HL-60 (cell line): ENCODE data around the gene RYR2.

Source experiments
- DNase-seq, 2 experiments: peaks; one replicate each; pipeline ENCODE4 v3.0.0-alpha.2; 2010 to 2020; ENCODE audit warnings: low read depth in 1 of 2, low spot score in 1 of 2
- H3K27ac ChIP-seq: fragments of 250-450 bp; sonication (Bioruptor Pico); replicated peaks from 2 replicates; pipeline ENCODE4 v1.5.1; 2020; ENCODE audit warnings: mild to moderate bottlenecking, moderate library complexity
- H3K27me3 ChIP-seq: fragments of 250-450 bp; sonication (Bioruptor Pico); 2 replicates; pipeline ENCODE4 v1.5.1; 2021; ENCODE audit warnings: mild to moderate bottlenecking, moderate library complexity; ENCODE audit not compliant: insufficient read depth, poor library complexity, severe bottlenecking
- H3K4me3 ChIP-seq: replicated peaks from 2 replicates; pipeline ENCODE4 v1.5.1; 2011; ENCODE audit warnings: mild to moderate bottlenecking, control low read depth, low read length; ENCODE audit not compliant: insufficient read depth
- GABPA ChIP-seq: IDR thresholded peaks from 2 replicates; pipeline ENCODE4 v1.6.1; 2012; ENCODE audit warnings: low read depth
- POLR2AphosphoS5 ChIP-seq: IDR thresholded peaks from 2 replicates; pipeline ENCODE4 v1.6.1; 2012; ENCODE audit warnings: low read depth
- SPI1 ChIP-seq: IDR thresholded peaks from 2 replicates; pipeline ENCODE4 v1.6.1; 2012; ENCODE audit warnings: low read depth, mild to moderate bottlenecking, borderline replicate concordance
- TF ChIP-seq, protein P1 (sequence below): IDR thresholded peaks from 2 replicates; pipeline ENCODE4 v1.6.1; 2012; ENCODE audit warnings: low read depth; ENCODE audit not compliant: insufficient replicate concordance
- TF ChIP-seq, protein P2 (sequence below): IDR thresholded peaks from one replicate; pipeline ENCODE4 v1.5.1; 2011; ENCODE audit warnings: low read length, control low read depth, inconsistent platforms; ENCODE audit not compliant: insufficient read depth

RYR2 gene

DNA sequence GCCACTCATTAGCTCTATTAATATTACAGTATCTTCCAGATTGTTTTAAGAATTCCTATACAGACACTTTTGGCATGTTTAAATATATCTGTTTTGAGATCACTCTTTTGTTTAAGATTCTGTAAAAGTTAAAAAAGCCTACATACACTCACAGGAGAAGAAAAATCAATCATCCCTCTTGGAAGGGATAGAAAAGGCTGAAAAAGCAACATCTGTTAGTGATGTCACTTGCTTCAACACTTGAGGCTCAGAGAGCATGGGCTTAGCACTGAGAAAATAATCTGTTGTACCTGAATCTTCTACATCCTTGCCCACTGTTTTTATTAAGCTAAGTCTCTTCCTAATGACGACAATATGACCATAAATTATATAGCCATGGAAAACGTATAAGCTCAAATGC lies 721.8 kb downstream of the RYR2 start:
- no peak overlapping the region for H3K27ac ChIP-seq
- TF ChIP-seq, protein P1, sequence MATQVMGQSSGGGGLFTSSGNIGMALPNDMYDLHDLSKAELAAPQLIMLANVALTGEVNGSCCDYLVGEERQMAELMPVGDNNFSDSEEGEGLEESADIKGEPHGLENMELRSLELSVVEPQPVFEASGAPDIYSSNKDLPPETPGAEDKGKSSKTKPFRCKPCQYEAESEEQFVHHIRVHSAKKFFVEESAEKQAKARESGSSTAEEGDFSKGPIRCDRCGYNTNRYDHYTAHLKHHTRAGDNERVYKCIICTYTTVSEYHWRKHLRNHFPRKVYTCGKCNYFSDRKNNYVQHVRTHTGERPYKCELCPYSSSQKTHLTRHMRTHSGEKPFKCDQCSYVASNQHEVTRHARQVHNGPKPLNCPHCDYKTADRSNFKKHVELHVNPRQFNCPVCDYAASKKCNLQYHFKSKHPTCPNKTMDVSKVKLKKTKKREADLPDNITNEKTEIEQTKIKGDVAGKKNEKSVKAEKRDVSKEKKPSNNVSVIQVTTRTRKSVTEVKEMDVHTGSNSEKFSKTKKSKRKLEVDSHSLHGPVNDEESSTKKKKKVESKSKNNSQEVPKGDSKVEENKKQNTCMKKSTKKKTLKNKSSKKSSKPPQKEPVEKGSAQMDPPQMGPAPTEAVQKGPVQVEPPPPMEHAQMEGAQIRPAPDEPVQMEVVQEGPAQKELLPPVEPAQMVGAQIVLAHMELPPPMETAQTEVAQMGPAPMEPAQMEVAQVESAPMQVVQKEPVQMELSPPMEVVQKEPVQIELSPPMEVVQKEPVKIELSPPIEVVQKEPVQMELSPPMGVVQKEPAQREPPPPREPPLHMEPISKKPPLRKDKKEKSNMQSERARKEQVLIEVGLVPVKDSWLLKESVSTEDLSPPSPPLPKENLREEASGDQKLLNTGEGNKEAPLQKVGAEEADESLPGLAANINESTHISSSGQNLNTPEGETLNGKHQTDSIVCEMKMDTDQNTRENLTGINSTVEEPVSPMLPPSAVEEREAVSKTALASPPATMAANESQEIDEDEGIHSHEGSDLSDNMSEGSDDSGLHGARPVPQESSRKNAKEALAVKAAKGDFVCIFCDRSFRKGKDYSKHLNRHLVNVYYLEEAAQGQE: no peak
- TF ChIP-seq POLR2AphosphoS5 (no peak), SPI1 (no peak), GABPA (no peak)
- TF ChIP-seq, protein P2, sequence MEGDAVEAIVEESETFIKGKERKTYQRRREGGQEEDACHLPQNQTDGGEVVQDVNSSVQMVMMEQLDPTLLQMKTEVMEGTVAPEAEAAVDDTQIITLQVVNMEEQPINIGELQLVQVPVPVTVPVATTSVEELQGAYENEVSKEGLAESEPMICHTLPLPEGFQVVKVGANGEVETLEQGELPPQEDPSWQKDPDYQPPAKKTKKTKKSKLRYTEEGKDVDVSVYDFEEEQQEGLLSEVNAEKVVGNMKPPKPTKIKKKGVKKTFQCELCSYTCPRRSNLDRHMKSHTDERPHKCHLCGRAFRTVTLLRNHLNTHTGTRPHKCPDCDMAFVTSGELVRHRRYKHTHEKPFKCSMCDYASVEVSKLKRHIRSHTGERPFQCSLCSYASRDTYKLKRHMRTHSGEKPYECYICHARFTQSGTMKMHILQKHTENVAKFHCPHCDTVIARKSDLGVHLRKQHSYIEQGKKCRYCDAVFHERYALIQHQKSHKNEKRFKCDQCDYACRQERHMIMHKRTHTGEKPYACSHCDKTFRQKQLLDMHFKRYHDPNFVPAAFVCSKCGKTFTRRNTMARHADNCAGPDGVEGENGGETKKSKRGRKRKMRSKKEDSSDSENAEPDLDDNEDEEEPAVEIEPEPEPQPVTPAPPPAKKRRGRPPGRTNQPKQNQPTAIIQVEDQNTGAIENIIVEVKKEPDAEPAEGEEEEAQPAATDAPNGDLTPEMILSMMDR: no peak
- H3K27me3 ChIP-seq: no peaks in the 10 kb centered on the region
- DNase-seq: no peak
- no peak overlapping the region for H3K4me3 ChIP-seq

DNA sequence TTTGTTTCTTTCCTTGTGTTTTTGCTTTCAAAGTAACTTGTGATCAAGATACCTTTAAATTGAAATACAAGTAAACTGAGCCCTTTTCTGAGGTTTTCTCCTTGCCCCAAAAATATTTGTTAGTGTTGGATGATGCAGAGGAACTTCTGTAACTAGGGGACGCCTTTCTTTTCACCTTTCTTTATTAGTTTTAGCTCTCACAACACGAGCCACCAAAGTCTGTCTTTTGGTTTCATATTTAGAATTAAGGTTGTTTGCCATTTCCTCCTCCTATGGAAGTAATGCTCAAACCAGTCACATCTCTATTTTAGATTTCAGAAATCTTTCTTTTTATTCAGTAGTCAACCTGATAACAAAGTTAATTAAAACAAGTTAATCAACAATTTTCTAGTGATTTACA lies 727.9 kb downstream of the RYR2 start:
- DNase-seq: no peak
- H3K27ac ChIP-seq: no peak overlapping the region
- H3K27me3 ChIP-seq: no peaks in the 10 kb centered on the region
- no peak overlapping the region for H3K4me3 ChIP-seq
- TF ChIP-seq, protein P1: no peak
- TF ChIP-seq POLR2AphosphoS5 (no peak), GABPA (no peak), SPI1 (no peak)
- TF ChIP-seq, protein P2: no peak

GRCh38 chr1:237772009-237772408 lies 730.0 kb downstream of the RYR2 start:
- H3K4me3 ChIP-seq: no peak overlapping the region
- no peak for TF ChIP-seq GABPA
- TF ChIP-seq, protein P2: no peak
- TF ChIP-seq POLR2AphosphoS5: no peak
- TF ChIP-seq SPI1: no peak
- TF ChIP-seq, protein P1: no peak
- no peaks in the 10 kb centered on the region for H3K27me3 ChIP-seq
- no peak for DNase-seq
- no peak overlapping the region for H3K27ac ChIP-seq
